GM10248 (cell line): ENCODE measurements around the gene GRK5.
A peak's percentile ranks its signal among the peaks of the same experiment; 100 is the strongest.
"Not testable (repeated sequence)": the region's sequence is repeated elsewhere in the genome, so short reads cannot be mapped to it uniquely, and the experiment has no call there.

Experiments
- CTCF ChIA-PET: fragments of 300-600 bp; sonication (Branson Sonifier 250); formaldehyde crosslinking; extraction: SDS; loops from one replicate; lab custom pipeline; 2021; ENCODE audit warnings: antibody characterized with exemption; lab: Yijun Ruan, JAX
- POLR2A ChIA-PET: fragments of 350-650 bp; sonication (Branson Sonifier 250); formaldehyde crosslinking; extraction: SDS; loops from one replicate; lab custom pipeline; 2020; ENCODE audit warnings: antibody characterized with exemption; lab: Yijun Ruan, JAX
- DNase-seq: peaks from one replicate; pipeline ENCODE4 v3.0.0; 2012; ENCODE audit errors: extremely low spot score
- TF ChIP-seq, protein P1 (sequence below): IDR thresholded peaks from 2 replicates; pipeline ENCODE4 v1.5.1; 2012; ENCODE audit warnings: mild to moderate bottlenecking, low read depth; ENCODE audit errors: extremely low read depth, missing control alignments, control extremely low read depth

GRK5 gene

DNA sequence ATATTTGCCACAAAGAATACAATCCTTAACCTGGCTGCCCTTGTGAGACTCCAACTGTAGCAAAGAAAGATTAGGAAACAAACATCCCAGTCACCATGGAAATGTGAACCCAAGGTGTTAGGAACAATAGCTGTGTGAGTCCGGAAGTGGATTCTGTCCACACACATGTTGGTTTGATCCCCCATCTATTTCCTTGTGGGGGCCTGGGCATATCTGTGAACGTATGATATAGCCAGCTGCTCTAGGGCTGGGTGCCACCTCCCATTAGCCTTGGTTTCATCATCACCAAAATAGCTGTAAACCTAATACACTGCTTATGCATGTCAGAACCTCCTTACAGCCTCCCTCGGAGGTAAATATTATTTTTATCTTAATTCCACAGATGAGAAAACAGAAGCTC, 26.4 kb downstream of the GRK5 start:
- ChIA-PET POLR2A (no interaction called here), CTCF (interaction anchor here (1.0 to 1.3 kb wide), 2 partner anchors 8 to 30 kb away, joined by 3 read pairs; no protein-coding TSS in a partner anchor)

DNA sequence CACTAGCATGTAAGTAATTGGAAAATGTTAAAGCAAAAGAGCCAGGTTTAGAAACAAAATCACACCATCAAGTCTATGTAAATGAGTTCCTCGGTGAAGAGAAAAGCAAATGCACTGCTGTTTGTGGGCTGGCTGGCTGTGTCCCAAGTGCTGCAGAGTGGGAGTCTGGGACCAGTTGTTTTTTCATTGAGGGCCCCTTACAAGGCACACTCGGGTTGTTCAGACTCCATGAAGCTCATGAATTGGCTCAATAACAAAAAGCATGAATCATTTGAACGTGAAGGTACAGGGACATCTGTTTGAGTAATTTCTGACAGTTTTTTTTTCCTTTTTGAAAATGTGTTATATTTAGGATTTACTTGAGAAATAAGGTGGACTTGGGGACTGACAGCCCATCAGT, 28.0 kb downstream of the GRK5 start:
- TF ChIP-seq, protein P1, sequence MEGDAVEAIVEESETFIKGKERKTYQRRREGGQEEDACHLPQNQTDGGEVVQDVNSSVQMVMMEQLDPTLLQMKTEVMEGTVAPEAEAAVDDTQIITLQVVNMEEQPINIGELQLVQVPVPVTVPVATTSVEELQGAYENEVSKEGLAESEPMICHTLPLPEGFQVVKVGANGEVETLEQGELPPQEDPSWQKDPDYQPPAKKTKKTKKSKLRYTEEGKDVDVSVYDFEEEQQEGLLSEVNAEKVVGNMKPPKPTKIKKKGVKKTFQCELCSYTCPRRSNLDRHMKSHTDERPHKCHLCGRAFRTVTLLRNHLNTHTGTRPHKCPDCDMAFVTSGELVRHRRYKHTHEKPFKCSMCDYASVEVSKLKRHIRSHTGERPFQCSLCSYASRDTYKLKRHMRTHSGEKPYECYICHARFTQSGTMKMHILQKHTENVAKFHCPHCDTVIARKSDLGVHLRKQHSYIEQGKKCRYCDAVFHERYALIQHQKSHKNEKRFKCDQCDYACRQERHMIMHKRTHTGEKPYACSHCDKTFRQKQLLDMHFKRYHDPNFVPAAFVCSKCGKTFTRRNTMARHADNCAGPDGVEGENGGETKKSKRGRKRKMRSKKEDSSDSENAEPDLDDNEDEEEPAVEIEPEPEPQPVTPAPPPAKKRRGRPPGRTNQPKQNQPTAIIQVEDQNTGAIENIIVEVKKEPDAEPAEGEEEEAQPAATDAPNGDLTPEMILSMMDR, result no peak
- ChIA-PET CTCF (no interaction called here), POLR2A (no interaction called here)
- DNase-seq, result peak; percentile 35

More for the DNA sequence above, 26.4 kb downstream of the GRK5 start:
- TF ChIP-seq, protein P1, result no peak
- no peak for DNase-seq

- CTCF ChIA-PET, result no interaction called here
- POLR2A ChIA-PET, result interaction anchor here (0.6 kb wide), 1 partner anchor 1607 kb away, joined by 3 read pairs; no protein-coding TSS in a partner anchor
- TF ChIP-seq, protein P1, result no peak
- no peak for DNase-seq
Observed at GRCh38 chr10:119237722-119238436, 30.5 kb downstream of the GRK5 start.

DNA sequence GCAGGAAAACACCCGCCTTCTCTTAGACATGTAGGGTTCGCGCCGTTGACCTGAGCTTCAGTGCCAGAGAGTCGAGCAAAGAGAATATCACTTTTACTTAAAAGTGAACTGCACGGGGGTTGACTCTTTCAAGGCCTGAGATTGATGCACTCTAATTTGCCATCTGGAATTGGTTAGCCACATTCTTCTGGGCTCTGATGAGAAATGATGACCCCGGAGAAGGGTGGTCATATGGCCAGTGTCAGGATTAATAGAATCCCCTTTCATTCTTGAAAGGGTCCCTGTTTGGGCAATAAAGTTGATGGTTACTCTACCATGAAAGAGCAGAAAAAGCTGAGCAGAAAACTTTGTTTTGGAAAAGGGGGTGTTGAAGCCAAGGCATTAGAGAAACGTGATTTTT, 31.2 kb downstream of the GRK5 start:
- TF ChIP-seq, protein P1, result no peak
- ChIA-PET POLR2A (no interaction called here), CTCF (interaction anchor here (1.0 to 1.1 kb wide), 2 partner anchors 8 to 9 kb away, joined by 3 to 5 read pairs; no protein-coding TSS in a partner anchor)
- no peak for DNase-seq

DNA sequence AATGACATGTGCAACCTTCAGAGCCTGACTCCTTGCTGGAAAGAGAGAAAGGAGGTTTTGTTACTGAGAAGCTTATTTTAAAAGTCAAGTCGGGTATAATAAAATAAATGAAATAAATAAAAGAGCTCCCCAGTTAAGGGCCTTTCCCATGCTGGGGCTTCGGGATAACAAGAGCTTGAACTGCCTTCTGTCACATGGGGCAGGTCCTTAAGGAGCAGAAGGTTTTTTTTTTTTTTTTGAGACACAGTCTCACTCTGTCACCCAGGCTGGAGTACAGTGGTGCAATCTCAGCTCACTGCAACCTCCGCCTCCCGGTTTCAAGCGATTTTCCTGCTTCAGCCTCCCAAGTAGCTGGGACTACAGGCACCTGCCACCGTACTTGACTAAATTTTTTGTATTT, 31.6 kb downstream of the GRK5 start:
- POLR2A ChIA-PET, DNase-seq: not testable (repeated sequence)
- CTCF ChIA-PET, result interaction anchor here (1.0 to 1.1 kb wide), 2 partner anchors 9 kb away, joined by 3 to 5 read pairs; no protein-coding TSS in a partner anchor

GRCh38 chr10:119239630-119240029, 32.3 kb downstream of the GRK5 start:
- DNase-seq, POLR2A ChIA-PET: not testable (repeated sequence)
- CTCF ChIA-PET, result interaction anchor here (1.0 to 1.6 kb wide), 3 partner anchors 8 to 14 kb away, joined by 3 to 5 read pairs (median 5); no protein-coding TSS in a partner anchor

GRCh38 chr10:119241066-119241465, 33.7 kb downstream of the GRK5 start:
- CTCF ChIA-PET, result interaction anchor here (1.3 to 2.2 kb wide), 3 partner anchors 10 to 34 kb away, joined by 3 to 10 read pairs (median 5); no protein-coding TSS in a partner anchor
- DNase-seq, result no peak
- POLR2A ChIA-PET, result no interaction called here
- TF ChIP-seq, protein P1, result no peak
